ENCODE measurements around the gene TBC1D9B. TPM values are rescaled to one million over a fixed set of nuclear protein-coding genes. Genes with fewer than 3 reads are reported as not detected.

The TBC1D9B gene
- polyA plus RNA-seq, 2 of the 4 experiments (the other 2 are of a cell fraction), result 37.2 to 64.7 TPM

DNA sequence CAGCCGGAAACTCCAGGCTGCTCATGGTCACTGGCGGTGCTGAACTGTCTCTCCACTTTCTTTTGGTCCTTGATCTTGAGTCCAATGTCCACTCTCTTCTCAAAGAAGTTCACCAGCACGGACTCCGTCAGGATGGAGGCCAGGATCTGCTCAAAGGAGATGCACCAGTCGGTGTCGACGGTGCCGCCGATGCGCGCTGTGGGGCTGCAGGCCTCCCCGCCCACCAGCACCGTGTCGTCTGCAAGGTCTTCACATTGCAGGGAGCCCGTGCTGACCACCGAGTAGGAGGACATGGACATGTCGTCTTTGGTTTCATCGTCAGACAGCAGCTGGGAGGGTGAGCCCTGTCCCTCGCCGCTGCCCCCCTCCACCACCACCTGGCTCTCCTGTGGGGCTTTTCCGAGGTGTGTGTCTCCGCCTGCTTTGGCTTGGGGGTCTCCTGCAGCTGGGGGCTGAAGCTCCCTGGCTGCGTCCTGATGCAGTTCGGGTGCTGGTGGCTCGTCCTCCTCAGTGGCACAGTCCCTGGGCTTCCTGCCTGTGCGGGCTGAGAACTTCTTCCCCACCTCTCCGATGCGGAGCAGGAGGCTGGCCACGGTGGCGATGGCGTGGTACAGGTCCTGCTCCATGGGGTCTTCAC lies 44.1 kb downstream of the TBC1D9B start (continued):
- TF ChIP-seq, protein P1, sequence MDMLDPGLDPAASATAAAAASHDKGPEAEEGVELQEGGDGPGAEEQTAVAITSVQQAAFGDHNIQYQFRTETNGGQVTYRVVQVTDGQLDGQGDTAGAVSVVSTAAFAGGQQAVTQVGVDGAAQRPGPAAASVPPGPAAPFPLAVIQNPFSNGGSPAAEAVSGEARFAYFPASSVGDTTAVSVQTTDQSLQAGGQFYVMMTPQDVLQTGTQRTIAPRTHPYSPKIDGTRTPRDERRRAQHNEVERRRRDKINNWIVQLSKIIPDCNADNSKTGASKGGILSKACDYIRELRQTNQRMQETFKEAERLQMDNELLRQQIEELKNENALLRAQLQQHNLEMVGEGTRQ (IDR thresholded peaks at IDR 0.05), result no peak
- TF ChIP-seq POLR2AphosphoS2 (conservative IDR thresholded peaks at IDR 0.05; ENCODE audit: low read length), result no peak

DNA sequence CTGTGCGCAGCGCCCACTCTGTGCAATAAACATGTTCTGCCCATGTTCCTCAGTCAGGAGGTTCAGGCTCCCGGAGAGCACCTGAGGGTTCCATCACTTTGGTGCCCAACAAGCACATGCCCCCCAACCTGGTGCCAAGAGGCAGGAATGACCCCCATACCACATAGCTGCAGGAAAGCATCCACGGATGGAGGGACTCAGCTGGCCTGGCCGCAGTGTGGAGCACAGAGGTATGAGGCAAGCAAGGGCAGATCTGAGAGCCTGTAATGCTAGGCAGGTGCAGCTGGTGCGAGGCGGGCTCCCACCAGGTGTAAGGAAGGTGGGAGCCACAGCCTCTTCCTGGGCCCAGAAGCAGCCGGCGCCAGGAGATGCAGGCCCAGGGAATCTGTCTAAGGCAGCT lies 44.8 kb downstream of the TBC1D9B start:
- no peak for TF ChIP-seq POLR2AphosphoS2 (conservative IDR thresholded peaks at IDR 0.05; ENCODE audit: low read length)
- no peak for TF ChIP-seq HDAC2 (IDR thresholded peaks at IDR 0.05)
- no peak for TF ChIP-seq RCOR1 (IDR thresholded peaks at IDR 0.05; ENCODE audit: low read depth, low read length)
- no peak for TF ChIP-seq NR3C1 (IDR thresholded peaks at IDR 0.05)
- no peak for TF ChIP-seq FOSB (CRISPR knock-in tag; IDR thresholded peaks at IDR 0.05)
- TF ChIP-seq RFX5 (IDR thresholded peaks at IDR 0.05), result no peak
- no peak for TF ChIP-seq JUNB (IDR thresholded peaks at IDR 0.05)
- no peak for TF ChIP-seq KDM1A (IDR thresholded peaks at IDR 0.05; ENCODE audit: low read depth)
- WGBS (ENCODE audit: missing lambda C conversion rate), result 89% methylated on average over 8 of the region's 9 CpGs
- peaks cover 7% of the 10 kb centered on the region; the same call in 2 of the 3 replicates for H3K4me1 ChIP-seq

DNA sequence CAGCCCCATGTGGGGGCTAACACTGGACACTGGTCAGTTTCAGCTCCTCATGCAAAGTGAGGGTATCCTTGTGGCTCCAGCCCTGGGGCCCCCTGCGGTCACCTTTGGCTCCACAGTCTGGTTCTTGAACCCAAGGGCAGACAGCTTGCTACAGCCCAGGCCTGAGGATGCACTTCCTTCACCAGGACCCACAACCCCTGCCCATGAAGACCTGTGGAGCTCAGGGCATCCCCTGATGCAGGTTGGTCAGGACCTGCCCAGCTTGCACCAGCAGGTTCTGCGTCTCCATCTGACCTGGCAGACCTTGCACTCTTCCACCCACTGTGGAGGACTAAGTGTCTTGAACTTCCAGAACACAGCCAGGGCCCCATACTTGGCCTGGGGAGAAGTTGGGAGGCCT lies 45.4 kb downstream of the TBC1D9B start:
- Histone ChIP-seq H3K4me2 (no peak overlapping the region), H3K27ac (no peak overlapping the region), H3K4me3 (no peak overlapping the region), H3K4me1 (peaks cover 9% of the 10 kb centered on the region; the same call in 2 of the 3 replicates), H3K9me3 (no peaks in the 10 kb centered on the region)
- POLR2A ChIA-PET, result no interaction called here
- WGBS (ENCODE audit: missing lambda C conversion rate), result 84% methylated on average over 2 of the region's 2 CpGs
- CTCF ChIA-PET, result interaction anchor here (0.8 to 1.7 kb wide), 3 partner anchors 8 to 60 kb away, joined by 3 to 6 read pairs (median 3); no protein-coding TSS in a partner anchor
- ATAC-seq (no peak), FAIRE-seq (no peak), DNase-seq (ENCODE audit: low read depth in 1 of 2, low spot score in 1 of 2) (no peak)
- TF ChIP-seq CBX8 (IDR thresholded peaks at IDR 0.05) (no peak), TP53 (CRISPR knock-in tag; IDR thresholded peaks at IDR 0.05) (no peak), FOXS1 (CRISPR knock-in tag; IDR thresholded peaks at IDR 0.05) (no peak), MAFK (IDR thresholded peaks at IDR 0.05; ENCODE audit: partially characterized antibody) (no peak), BHLHE40 (IDR thresholded peaks at IDR 0.05; ENCODE audit: low read depth, low read length) (no peak), HEYL (CRISPR knock-in tag; IDR thresholded peaks at IDR 0.05) (no peak), HDAC2 (IDR thresholded peaks at IDR 0.05) (no peak), RAD21 (conservative IDR thresholded peaks at IDR 0.05 in 1 of 2, IDR thresholded peaks at IDR 0.05 in 1 of 2) (no peak), ZC3H11A (IDR thresholded peaks at IDR 0.05) (no peak), JUNB (IDR thresholded peaks at IDR 0.05) (no peak), CBX2 (IDR thresholded peaks at IDR 0.05; ENCODE audit: borderline replicate concordance, low read depth) (no peak), ZNF302 (CRISPR knock-in tag; IDR thresholded peaks at IDR 0.05) (no peak), MAZ (IDR thresholded peaks at IDR 0.05; ENCODE audit: borderline replicate concordance, low read depth, low read length) (no peak), EHMT2 (IDR thresholded peaks at IDR 0.05; ENCODE audit: low read depth) (no peak), FOSB (CRISPR knock-in tag; IDR thresholded peaks at IDR 0.05) (no peak), HOXB5 (CRISPR knock-in tag; IDR thresholded peaks at IDR 0.05) (no peak)
- TF ChIP-seq, protein P2, sequence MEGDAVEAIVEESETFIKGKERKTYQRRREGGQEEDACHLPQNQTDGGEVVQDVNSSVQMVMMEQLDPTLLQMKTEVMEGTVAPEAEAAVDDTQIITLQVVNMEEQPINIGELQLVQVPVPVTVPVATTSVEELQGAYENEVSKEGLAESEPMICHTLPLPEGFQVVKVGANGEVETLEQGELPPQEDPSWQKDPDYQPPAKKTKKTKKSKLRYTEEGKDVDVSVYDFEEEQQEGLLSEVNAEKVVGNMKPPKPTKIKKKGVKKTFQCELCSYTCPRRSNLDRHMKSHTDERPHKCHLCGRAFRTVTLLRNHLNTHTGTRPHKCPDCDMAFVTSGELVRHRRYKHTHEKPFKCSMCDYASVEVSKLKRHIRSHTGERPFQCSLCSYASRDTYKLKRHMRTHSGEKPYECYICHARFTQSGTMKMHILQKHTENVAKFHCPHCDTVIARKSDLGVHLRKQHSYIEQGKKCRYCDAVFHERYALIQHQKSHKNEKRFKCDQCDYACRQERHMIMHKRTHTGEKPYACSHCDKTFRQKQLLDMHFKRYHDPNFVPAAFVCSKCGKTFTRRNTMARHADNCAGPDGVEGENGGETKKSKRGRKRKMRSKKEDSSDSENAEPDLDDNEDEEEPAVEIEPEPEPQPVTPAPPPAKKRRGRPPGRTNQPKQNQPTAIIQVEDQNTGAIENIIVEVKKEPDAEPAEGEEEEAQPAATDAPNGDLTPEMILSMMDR (IDR thresholded peaks at IDR 0.05), result no peak
- TF ChIP-seq, protein P3, sequence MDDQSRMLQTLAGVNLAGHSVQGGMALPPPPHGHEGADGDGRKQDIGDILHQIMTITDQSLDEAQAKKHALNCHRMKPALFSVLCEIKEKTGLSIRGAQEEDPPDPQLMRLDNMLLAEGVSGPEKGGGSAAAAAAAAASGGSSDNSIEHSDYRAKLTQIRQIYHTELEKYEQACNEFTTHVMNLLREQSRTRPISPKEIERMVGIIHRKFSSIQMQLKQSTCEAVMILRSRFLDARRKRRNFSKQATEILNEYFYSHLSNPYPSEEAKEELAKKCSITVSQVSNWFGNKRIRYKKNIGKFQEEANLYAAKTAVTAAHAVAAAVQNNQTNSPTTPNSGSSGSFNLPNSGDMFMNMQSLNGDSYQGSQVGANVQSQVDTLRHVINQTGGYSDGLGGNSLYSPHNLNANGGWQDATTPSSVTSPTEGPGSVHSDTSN (IDR thresholded peaks at IDR 0.05), result no peak

More for the DNA sequence above, 44.8 kb downstream of the TBC1D9B start:
- POLR2A ChIA-PET, result no interaction called here
- Histone ChIP-seq H3K4me3 (no peak overlapping the region), H3K27ac (no peak overlapping the region), H3K4me2 (no peak overlapping the region), H3K9me3 (no peaks in the 10 kb centered on the region)
- CTCF ChIA-PET, result interaction anchor here (1.1 kb wide), 1 partner anchor 19 kb away, joined by 3 read pairs; no protein-coding TSS in a partner anchor
- no peak for ATAC-seq
- no peak for FAIRE-seq
- DNase-seq (ENCODE audit: low read depth in 1 of 2, low spot score in 1 of 2), result no peak

Data from A549 (cell line).